GM18867 (cell line): ENCODE data around the gene RAB8B.

ENCODE experiments used
- ATAC-seq: cut with Tn5 transposase; IDR thresholded peaks from one replicate; pipeline ENCODE4 v1.9.1; 2021; ENCODE audit warnings: mild to moderate bottlenecking, moderate library complexity; ENCODE audit not compliant: unreplicated experiment

Gene RAB8B

DNA sequence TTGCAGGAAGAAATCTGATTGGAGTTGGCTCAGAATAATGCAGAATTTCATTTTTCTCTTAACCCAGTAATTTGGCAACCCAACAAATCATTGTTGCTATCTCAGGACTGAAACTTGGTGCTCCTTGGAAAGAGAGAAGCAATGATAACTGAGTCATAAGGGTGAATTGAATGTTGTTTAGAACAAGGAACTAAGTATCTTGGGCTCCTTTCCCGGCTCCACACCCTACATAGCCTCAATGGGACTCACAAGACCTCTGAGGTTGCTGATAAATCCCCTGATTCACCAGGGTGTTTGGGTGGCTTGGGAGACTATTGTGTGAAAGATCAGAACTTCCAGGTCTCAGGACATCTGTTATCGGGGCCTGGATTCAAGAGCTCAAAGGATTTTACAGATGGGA lies 7.8 kb upstream of the RAB8B start:
- no peak for ATAC-seq

DNA sequence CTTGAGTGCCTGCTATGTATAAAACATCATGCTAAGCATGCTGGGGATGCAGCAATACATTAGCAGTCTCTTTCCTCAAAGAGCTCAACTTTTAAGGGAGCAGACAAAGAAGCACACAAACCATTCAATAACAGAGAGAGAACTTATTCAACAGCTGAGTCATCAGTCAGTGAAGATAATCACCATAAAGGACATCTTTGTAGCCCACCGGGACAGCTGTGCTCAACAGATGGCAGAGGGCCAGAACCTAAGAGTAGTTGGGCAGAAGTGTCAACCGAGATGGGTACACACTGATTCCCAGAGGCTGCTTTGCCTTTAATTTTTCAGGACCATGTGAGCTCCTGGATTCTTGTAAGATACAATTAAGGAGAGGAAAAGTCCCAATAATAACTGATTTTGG lies 4.2 kb upstream of the RAB8B start:
- ATAC-seq, result no peak

DNA sequence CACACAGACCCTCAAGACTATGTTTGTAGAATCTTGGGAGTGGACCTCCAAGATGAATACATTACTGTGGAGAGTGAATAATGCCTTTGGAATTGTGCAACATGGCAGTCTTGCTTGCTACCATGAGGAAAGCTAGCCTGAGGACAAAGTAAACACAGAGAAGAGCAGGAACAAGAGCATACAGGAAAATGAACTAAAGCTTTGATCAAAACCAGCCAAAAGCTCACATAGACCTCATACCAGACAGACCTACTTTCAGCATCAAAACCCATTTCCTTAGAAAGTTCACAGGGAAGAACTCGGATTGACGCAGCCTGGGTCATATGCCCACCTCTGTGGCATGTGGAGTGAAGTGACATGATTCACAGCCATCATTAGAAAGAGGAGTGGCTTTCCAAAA lies 3.3 kb upstream of the RAB8B start:
- no peak for ATAC-seq

DNA sequence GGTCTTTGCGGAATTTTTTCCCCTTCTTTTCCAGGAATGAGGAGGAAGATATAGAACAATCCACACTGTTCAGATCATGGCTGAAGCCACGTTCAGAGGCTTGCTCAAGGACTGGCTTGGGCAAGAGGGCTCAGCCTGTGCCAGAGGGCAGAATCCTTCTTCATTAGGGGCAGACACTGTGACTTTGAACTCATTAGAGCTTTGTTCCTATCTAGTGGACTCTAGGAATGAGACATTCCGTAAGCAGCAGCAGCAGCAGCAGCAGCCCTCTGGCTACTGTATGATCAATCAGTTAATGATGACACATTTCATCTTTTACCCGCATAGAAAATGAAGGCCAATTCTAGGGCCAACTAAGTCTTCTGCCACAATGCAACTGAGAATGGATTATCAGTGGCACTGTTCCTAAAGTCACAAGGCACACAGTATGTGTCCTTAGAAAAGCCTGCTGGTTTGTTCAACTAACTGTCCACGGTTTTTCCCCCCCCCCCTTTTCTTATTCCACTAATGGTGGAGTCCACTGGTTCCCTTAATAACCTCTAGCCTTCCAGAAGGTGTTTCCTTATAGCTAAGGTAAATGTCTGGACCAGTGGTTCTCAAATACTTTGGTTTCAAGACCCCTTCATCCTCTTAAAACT lies 1.7 kb upstream of the RAB8B start:
- ATAC-seq, result no peak

DNA sequence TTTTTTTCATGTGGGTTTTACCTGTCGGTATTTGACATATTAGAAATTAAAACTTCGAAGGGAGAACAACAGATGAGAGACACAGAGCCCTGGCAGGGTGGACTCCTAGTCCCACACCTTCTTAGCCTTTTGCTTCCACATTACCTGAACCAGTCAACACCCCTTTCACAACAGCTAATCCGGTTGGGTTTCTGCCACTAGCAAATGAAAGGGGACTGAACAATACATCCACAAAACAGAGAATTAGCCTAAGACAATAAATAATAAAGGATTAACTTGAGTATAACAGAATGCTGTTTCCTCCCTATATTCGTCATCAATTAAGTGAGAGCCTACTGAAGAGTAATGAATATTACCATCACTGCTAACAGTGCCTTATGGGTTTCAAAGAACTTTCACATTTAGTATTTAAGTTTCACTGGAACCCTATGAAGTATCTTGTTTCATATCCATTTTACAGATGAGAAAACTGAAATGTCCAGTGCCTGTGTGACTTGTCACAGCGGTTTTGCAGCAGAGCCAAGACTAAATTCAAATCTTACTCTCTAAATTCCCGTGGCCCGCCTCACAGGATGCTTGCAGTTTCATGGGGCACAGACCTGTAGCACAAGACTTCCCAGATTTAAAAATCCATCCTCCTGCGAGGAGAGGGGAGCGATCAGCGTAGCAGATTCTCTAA lies 1.0 kb upstream of the RAB8B start:
- ATAC-seq, result no peak

DNA sequence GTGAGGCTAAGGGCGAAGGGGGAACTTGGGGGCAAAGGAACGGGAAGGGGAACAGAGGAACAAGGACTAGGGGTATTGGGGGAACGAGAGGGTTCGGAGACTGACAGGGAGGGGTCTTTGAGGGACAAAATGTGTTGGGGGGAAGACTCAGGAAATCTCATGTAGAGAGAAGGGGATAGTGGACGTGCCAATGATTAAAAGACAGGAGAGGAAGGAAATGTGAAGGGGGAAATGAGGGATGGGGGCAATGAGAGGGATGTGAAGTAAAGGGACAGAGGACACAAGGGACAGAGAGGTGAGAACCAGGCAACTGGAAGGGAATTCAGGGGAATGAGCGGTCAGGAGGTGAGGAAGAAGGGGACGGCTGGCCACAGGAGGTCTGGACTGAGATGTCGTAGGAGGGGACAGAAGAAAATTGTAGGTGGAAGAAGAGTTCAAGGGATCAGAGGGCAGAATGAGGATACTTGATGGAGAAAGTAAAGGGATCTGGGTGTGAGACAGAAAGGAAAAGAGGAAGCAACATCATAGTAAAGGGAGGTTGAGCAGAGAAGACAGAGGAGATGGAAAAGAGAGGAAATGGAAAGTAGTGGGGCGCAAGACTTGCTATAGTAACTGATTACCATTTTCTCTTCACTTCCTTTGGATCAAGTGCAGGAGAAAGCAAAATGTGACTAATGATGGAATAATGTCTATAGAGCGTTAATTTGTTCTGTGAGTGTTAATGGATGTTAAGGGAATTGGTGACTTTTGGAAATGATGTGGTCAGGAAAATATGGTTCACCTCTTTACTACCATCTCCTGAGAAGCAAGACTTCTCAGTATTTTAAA lies 749 bp downstream of the RAB8B start:
- ATAC-seq, result no peak

DNA sequence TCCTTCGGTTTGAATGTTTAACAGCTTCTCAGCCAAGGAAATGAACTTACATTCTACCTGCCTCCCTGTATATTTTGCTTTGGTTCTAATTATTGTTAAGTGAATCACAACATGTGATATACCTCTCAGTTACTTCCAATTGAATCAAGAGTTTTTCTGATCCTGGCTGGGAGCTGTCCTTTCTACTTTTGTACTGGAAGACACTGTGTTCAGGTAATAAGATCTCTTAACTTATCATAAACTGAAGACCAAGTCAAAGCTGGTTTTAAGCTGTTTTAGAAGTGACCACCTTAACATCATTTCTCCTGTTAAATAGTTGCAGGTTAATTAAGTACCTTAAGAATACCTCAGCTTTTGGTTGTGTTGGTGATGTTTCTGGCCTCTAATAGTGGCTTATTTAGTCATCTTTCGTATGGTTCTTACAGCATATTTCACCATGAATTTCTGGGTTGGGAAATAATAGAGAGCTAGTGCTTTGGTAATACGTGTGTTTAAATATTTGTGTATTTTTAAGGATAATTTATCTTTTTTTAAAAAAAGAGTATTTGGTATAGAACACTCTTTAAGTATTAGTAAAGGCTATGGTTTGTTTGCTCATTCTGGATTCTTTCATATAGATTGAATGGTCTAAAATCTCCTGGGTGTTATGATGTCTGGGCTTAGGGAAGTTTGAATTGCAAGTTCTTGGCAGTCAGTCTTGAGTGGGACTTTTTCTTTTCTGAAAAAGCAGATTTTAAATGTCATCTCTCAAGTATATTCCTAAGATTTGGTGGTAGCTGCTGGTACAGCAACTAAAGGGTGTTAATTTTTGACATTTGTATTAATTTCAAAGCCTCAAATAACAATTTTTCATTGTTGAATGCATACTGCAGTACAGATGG lies 1.6 kb downstream of the RAB8B start:
- no peak for ATAC-seq

DNA sequence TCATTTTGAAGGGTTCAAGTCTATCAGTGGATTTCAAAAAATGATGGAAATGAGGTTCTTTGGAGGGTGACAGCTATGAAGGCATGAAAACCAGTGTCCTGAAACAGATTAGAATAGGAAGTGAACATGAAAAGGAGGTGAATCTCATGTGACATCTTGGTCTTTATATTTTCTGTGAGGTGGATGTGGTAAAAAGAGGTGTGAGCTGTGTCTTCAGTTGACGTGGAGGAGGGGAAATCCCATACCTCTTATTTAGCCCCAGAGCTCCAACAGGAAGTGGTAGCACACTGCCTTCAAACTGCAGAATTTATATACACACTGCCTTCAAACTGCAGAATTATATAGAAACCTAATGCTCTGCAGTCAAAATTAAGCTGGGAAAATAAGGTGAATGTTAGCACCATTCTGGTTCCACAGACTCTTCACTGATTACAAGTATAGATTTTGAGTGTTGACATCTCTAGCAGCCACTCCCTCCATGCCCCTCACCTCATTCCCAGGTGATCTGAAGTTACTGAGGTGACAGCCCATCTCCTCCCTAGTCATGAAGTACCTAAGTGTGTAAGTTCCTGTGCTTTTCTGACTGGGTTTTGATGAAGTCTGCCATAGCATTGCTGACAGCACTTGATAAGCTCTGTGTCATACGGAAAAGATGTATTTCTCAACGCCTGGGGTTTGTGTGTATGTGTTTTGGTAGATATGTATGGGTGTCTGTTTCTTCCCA lies 2.7 kb downstream of the RAB8B start:
- ATAC-seq, result peak; percentile 33

DNA sequence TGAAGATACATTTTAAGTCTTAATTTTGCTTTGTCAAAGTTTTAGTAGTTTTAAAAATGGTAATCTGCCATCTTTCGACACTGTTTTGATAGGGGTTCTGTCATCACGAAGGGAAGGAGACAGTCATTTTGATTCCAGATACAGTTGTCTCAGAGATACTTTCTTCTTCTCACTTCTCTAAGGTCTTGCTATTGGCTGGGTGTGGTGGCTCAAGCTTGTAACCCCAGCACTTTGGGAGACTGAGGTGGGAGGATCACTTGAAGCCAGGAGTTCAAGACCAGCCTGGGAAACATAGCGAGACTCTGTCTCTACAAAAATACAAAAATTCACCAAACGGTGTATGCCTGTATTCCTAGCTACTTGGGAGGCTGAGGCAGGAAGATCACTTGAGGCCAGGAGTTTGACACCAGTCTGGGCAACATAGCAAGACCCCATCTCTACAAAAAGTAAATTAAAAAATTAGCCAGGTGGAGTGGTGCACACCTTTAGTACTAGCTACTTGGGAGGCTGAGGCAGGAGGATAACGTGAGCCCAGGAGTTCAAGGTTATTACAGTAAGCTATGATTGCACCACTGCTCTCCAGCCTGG lies 3.3 kb downstream of the RAB8B start:
- ATAC-seq, result no peak

DNA sequence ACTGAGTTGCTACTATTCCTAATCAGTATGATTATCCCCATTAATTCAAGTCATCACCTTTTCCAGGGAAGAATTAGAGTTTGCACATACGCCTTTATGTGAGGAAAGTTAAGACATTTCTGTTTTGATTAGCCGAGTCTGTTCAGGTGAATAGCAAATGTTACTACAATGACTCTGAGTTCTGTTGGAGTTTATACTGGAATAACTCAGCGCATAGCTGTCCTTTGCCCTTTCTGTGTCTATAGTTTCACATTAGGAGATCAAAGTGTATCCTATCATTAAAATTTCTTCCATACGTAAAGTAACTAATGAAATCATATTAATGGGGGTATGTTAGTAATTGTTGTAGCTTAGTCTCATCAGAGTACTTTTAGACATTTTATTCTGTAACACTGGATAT lies 4.9 kb downstream of the RAB8B start:
- ATAC-seq, result no peak

DNA sequence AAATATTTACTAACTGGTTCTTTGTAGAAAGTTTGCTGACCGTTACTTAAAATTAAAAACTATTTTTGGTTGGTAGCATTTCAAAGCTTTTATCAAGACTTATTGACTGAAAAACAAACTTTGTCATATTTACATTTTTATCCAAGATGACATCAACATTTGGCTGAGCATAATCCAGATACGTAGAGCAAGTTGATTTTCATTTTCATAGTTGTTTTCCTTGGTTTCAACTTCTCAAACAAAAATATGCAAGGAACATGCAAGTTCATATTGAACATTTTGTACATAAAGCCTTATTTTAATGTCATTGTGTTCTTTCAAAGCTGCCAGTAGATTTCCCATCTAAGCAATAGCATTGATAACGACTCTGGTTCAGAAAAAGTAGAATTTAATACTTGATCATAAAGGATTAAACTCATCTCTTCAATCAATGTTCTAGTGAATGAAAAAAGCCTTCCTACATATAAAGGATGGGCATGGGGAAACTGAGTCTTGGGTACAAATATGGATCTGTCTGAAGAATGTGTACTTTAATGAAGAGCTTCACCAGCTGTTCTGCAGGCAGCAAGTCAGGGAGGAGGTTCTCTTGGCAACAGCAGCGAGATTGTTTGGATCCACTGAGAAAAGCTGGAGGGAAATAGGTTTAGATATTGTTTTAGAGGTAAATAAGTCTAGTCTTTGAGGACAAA lies 5.6 kb downstream of the RAB8B start:
- ATAC-seq, result no peak

DNA sequence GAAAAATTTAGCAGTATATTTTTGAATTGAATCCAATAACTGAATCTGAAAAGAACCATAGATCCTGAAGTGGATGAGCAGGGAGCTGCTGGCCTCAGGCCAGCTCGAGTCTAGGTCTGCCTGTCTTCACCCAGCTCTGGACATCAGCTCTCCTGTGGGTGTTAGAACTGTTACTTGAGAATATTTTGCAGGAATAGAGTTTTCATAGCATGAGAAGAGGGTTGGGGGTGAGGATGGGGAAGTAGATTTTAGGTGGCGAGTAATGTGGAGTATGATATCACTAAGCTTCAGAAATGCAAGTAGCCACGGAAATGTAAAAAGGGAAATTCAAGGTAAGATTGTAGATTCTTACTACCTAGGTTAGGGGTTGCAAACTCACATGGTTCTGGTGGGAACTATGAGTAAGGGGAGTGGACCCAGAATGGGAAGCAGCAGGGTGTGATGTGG lies 6.2 kb downstream of the RAB8B start:
- ATAC-seq, result no peak

DNA sequence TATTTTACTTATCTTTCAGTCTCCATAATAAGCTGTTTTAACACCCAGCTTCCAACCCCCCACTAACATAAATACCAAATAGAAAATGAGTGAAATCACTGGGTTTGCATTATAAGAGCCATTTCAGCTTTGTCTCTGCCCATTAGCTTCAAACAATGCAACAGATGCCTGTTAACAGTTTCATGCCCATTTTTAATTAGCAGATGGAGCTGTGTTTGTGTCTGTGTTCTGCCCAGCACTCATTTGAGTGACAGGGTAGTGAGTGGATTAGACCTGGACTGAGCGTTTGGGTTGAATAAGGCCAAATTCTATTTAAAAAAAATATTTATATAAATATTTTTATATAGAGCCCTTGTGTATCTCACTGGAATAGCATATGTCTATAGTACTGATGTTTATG lies 7.4 kb downstream of the RAB8B start:
- ATAC-seq, result no peak

DNA sequence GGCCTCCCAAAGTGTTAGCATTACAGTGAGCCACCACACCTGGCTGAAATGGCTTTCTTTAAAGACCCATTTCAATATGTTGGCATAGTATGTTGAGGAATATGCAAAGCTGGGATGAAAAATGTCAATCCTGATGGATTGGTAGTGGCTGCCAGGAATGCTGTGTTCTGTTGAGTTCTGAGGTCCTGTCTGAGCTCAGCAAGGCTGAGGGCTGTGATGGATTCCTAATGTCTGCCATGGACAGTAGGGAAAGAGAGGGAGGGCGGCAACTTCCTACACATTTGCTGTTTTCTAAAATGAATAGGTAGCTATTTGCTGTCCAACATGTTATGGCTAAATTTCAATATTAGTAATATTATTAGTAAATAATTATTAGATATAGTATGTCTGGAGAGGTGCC lies 8.2 kb downstream of the RAB8B start:
- no peak for ATAC-seq

DNA sequence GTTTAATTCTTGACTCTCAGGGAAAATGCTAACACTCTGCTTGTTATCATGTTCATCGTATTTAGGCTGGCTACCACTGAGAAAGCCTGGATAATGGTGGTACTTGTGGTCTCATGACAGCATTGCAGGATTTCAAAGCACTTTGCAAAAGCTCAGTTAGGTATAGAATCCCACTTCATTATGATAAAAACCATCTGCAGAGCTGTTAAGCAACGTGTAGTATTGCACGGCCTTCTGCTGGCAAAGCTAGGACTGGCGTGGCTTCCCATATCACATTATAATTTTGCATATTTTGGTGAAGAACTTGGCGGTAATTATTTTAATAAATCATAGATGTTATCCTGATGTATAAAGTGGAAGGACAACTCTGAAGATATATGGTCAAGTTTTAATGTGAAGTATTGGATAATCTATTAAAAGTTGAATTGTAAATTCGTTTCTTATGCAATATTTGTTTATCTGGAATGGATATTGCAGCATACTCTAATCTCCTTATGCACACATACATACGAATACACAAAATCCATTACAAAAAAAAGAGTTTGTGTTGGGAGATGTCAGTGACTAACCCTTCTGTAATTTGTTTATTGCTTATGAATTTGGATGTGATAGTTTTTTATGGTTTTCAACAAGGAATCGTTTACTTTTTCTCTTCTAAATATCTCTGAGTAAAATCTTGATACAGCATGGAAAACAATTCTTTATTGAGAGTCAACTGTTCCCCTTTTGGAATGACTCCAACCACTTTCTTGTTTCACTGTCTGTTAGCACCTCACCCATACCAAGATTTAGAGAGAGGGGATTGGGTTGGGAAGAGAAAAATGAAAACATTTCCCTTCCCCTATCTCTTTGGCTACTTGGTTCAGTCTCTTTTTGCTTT lies 9.2 kb downstream of the RAB8B start:
- no peak for ATAC-seq

DNA sequence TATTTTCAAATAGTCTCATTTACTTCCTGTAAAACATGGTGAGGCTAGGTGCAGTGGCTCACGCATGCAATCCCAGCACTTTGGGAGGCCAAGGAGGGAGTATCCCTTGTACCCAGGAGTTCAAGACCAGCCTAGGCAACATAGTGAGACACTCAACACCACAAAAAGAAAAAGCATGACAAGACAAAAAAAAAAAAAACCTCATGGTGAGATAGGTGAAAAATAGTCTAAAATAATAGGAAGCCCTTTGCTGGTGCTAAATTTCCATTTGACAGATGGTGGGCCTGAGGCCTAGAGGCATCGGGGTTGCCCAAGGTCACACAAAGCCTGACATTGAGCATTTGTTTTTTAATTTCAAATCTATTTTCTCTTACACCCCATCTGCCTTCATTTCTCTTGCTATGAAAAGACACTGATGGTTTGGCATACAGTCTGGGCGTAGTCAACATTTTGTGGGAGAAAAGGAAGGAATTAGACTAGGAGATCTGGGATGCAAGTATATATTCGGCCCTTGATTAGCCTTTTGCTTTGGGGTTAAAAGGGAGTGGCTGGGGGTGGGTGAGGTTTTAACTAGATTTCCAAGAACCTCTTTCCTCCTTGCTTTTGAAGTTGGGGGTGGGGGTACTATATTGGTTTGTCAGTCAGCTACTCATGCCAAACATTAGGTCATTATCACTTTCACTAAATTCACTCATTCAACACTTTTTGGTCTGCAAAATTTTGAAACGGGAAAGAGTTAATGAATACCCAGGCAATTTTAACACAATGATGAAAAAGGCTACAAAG lies 11.3 kb downstream of the RAB8B start:
- no peak for ATAC-seq

DNA sequence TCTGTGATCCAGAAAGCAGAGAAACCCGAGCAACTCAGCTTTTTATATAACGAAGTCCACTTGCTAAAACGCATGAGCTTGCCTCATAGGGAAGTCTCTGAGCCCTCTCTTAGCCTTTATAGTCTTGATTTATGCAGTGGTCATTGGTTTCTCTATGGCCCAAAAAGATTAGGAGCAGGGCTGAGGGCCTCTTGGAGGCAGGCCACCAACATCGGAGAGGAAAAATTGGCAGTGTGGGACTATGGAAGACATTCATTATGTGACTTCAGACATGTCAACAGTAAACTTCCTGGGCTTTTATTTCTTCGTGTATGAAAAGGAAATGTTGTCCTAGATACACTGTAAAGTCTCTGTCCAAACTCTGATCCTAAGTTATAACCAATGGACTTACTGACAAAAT lies 13.5 kb downstream of the RAB8B start:
- no peak for ATAC-seq
